Measurements from ENCODE around the gene CASP4.
"Not testable (repeated sequence)": the region's sequence is repeated elsewhere in the genome, so short reads cannot be mapped to it uniquely, and the experiment has no call there.

CASP4 gene

GRCh38 chr11:104968355-104968855, at the start of gene CASP4:
CASP4 (minus strand) TSS chr11:104968574; CDS start chr11:104968525, 49 bp downstream.
- DNase-seq: peak; percentile 28

GRCh38 chr11:105007463-105007862, 39.1 kb upstream of the CASP4 start:
- DNase-seq: no peak

GRCh38 chr11:105005451-105005845, 37.1 kb upstream of the CASP4 start:
- no peak for DNase-seq

DNA sequence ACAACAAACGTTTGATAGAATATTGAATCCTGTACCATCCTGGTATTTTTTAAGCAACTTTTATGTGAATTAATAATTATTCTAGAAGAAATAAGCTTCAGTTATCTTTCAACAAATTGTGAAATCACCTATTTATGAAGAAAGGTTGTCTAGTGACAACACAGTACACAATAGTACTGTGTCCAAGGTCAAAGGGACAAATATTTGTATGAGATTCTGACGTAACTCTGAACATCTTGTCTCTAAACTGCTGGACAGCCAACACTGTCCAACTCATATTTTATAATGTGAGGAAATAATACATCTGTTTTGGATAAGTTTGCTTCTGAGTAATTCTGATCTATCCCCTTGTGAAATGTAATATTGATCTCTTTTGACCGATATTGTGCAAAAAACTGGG, 35.6 kb upstream of the CASP4 start:
- no peak for DNase-seq

DNA sequence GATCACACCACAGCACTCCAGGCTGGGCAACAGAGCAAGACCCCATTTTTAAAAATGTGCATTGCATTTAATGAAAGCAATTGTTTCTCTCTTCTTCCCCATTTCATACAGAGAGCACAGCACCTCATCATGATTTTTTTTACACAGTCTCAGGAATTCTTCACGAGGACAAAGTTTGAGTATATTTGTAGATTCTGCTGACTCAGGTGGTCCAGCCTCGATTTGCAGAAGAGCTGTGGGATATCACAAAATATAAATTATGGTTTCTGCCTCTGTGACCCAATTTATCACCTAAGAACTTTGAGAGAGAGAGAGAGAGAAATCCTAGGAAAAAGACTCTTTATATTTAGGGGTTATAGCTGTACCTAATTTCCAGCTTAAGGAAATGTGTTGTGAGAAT, 34.8 kb upstream of the CASP4 start:
- DNase-seq: no peak

- no peak for DNase-seq
Measured at GRCh38 chr11:105000797-105001196, 32.4 kb upstream of the CASP4 start.

GRCh38 chr11:105000167-105000566, 31.8 kb upstream of the CASP4 start:
- DNase-seq: no peak

GRCh38 chr11:104999721-105000120, 31.3 kb upstream of the CASP4 start:
- DNase-seq: no peak

- no peak for DNase-seq
Measured at GRCh38 chr11:104997288-104997687, 28.9 kb upstream of the CASP4 start.

GRCh38 chr11:104995001-104995408, 26.6 kb upstream of the CASP4 start:
- no peak for DNase-seq

GRCh38 chr11:104992781-104993180, 24.4 kb upstream of the CASP4 start:
- no peak for DNase-seq

DNA sequence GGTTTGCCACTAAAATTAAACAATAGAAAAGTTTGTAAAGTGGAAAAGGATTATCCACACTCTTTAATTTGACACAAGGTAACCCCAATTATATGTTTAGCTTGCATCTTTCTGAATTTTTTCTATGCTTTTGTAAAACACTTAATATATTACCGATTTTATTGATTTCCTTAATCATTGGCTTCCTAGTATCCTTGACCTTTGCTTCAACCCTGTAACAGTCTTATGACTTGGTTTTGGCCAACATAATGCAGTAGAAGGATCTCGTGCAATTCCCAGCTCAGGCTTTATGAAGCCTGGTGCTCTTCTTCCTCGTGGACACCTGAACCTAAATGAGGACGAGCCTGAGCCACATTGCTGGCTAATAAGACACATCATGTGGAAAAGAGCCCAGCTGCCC, 23.6 kb upstream of the CASP4 start:
- no peak for DNase-seq

DNA sequence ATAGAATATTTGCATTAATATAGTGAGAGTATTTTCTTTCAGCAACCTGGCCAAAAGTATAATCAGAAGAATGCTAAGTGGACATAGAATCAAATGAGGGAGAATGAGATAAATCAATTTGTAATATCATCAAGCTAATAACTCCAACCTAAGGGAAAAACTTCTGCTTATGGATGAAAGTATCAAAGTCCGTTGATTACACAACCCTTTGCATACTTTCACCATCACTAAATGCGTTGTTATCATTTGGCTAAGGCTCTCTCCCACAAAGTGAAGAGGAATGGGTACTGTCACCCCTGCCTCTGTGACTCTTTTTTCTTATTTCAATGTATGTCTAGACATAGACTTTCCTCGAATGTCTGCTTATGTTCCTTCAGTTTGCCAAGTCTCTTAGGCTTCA, 16.4 kb upstream of the CASP4 start:
- no peak for DNase-seq

DNA sequence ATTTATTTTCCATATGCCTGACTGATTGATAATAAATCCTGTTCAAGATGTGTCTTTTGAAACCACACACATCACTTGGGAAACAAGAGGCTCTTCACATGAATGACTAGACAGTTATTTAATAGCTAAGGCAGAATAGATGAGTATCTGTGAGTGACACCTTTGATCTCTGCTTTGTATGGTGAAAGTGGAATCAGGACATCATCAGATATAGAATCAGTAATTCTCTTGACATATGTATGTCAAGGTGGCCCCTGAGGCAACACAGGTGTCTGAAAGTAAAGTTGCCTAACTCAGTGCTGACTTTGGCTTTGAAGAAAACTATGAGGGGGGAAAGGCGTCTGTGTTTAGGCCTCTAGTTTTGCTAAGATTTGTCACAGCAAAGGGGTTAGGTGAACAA, 11.5 kb upstream of the CASP4 start:
- no peak for DNase-seq

- DNase-seq: no peak
Measured at GRCh38 chr11:104973616-104974015, 5.2 kb upstream of the CASP4 start.

- not testable (repeated sequence) for DNase-seq
Measured at GRCh38 chr11:104972924-104973323, 4.5 kb upstream of the CASP4 start.

GRCh38 chr11:104970756-104971155, 2.4 kb upstream of the CASP4 start:
- DNase-seq: no peak

DNA sequence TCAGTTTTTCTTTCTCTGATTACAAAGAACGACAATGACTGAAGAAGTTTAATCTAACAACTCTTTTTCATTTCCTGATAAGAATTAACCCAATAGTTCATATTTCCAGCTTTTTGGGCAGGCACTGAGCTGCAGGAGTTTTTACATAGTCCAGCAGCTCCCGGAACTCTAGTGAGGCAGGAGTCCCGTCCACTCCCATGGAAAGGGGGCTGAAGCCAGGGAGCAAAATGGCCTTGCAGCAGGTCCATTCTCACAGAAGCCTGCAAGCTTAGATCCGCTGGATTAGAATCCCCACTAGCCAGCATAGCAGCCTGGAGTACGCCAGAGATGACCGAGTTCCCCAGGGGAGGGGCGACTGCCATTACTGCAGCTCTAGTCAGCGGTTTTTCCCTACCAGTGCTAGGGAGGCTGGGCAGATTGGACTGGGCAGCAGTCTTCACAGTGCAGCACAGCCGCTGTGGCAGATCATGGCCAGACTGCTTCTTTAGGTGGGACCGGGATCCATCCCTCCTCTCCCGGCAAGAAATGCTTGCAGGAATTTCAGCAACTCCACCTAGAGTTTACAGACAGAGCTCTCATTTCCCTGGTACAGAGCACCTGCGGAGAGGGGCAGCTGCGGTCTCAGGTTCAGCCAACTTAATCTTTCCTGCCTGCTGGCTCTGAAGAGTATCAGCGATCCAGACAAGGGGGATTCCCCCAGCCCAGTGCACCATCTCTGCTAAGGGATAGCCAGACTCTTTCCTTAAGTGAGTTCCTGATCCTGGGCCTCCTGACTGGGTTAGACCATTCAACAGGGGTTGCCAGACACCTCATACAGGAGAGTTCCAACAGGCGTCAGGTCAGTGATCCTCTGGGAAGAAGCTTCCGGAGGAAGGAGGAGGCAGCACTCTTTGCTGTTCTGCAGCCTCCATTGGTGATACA, 742 bp upstream of the CASP4 start:
- peak; percentile 72 for DNase-seq

- DNase-seq: no peak
Measured at GRCh38 chr11:104967534-104968354, 630 bp downstream of the CASP4 start.

GRCh38 chr11:104965735-104966134, 2.6 kb downstream of the CASP4 start:
- DNase-seq: no peak

- no peak for DNase-seq
Measured at GRCh38 chr11:104964247-104964646, 4.1 kb downstream of the CASP4 start.

DNA sequence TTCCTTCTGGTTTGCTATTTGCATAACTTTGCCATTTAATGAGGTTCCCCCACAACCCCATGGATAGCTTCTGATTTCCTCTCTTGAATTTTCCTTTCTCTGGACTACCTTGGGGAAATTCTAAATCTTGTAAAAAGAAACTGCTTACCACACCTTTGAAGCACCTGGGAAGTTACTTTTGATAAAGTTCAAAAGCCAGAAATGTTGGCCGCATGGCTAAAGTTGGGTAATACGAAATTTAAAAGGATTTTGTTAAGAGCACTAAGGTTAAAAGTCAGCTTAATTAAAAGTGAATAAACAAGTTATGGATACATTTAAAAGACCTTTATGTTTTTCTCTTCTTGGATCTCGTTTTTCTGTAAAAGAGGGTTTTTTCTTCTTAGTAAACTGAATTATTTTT, 5.5 kb downstream of the CASP4 start:
- DNase-seq: no peak

- no peak for DNase-seq
Measured at GRCh38 chr11:104957280-104957679, 11.1 kb downstream of the CASP4 start.

- DNase-seq: no peak
Measured at GRCh38 chr11:104956528-104956927, 11.8 kb downstream of the CASP4 start.
